ENCODE measurements around the gene SETDB2.
"Not testable (repeated sequence)": the region's sequence is repeated elsewhere in the genome, so short reads cannot be mapped to it uniquely, and the experiment has no call there.

Gene SETDB2

GRCh38 chr13:49481788-49482187, 37.7 kb downstream of the SETDB2 start:
- DNase-seq: no peak

- no peak for DNase-seq
Observed at GRCh38 chr13:49488563-49488962, 44.5 kb downstream of the SETDB2 start.

GRCh38 chr13:49494645-49495044, 50.6 kb downstream of the SETDB2 start:
- no peak for DNase-seq

- no peak for DNase-seq
Observed at GRCh38 chr13:49495783-49496762, 52.0 kb downstream of the SETDB2 start, which contains the start of gene PHF11. Gene PHF11, plus strand, starts transcription at chr13:49495953. Its CDS starts 49 bp downstream, at chr13:49496002.

- DNase-seq: not testable (repeated sequence)
Observed at GRCh38 chr13:49496837-49497236, 52.8 kb downstream of the SETDB2 start.

GRCh38 chr13:49497272-49497671, 53.2 kb downstream of the SETDB2 start:
- DNase-seq: no peak

- no peak for DNase-seq
Observed at GRCh38 chr13:49498206-49498605, 54.1 kb downstream of the SETDB2 start.

GRCh38 chr13:49499889-49500660, 56.0 kb downstream of the SETDB2 start:
- no peak for DNase-seq

GRCh38 chr13:49502954-49503353, 58.9 kb downstream of the SETDB2 start:
- no peak for DNase-seq

GRCh38 chr13:49503951-49504350, 59.9 kb downstream of the SETDB2 start:
- no peak for DNase-seq

GRCh38 chr13:49512578-49512977, 68.5 kb downstream of the SETDB2 start:
- no peak for DNase-seq

- DNase-seq: no peak
Observed at GRCh38 chr13:49516467-49516866, 72.4 kb downstream of the SETDB2 start.

GRCh38 chr13:49517461-49517860, 73.4 kb downstream of the SETDB2 start:
- no peak for DNase-seq

GRCh38 chr13:49521224-49521623, 77.2 kb downstream of the SETDB2 start:
- DNase-seq: no peak

GRCh38 chr13:49524740-49525501, 80.8 kb downstream of the SETDB2 start:
- DNase-seq: no peak

GRCh38 chr13:49527123-49527522, 83.0 kb downstream of the SETDB2 start:
- no peak for DNase-seq

GRCh38 chr13:49528161-49528560, 84.1 kb downstream of the SETDB2 start:
- DNase-seq: no peak

GRCh38 chr13:49530457-49530856, 86.4 kb downstream of the SETDB2 start:
- no peak for DNase-seq

GRCh38 chr13:49532593-49532992, 88.5 kb downstream of the SETDB2 start:
- no peak for DNase-seq

- DNase-seq: no peak
Observed at GRCh38 chr13:49533011-49533410, 88.9 kb downstream of the SETDB2 start.

- DNase-seq: no peak
Observed at GRCh38 chr13:49533591-49534269, 89.7 kb downstream of the SETDB2 start.

GRCh38 chr13:49536144-49536873, 92.2 kb downstream of the SETDB2 start:
- DNase-seq: no peak

All from NCI-H446 treated with DMSO at 0.1 percent for 48 hours (cell line).